Neural crest cell (in vitro differentiated cells): ENCODE measurements around the gene APCDD1. TPM values are rescaled to one million over a fixed set of nuclear protein-coding genes. Genes with fewer than 3 reads are reported as not detected.

Experiments used
- DNase-seq: peaks from one replicate; pipeline ENCODE4 v3.0.0; 2021; ENCODE audit warnings: low read depth, mixed read lengths, low spot score
- H3K27ac Mint-ChIP-seq: one replicate; pipeline ENCODE4 v1.8.0; 2021; ENCODE audit warnings: mild to moderate bottlenecking, mixed read lengths; ENCODE audit not compliant: unreplicated experiment
- H3K27me3 Mint-ChIP-seq: 2 replicates; pipeline ENCODE4 v1.8.0; 2021; ENCODE audit warnings: low read depth, mild to moderate bottlenecking, mixed read lengths
- H3K36me3 Mint-ChIP-seq: 2 replicates; pipeline ENCODE4 v1.8.0; 2021; ENCODE audit warnings: low read depth, mild to moderate bottlenecking, mixed read lengths
- H3K4me1 Mint-ChIP-seq: 2 replicates; pipeline ENCODE4 v1.8.0; 2021; ENCODE audit warnings: mixed read lengths
- H3K4me3 Mint-ChIP-seq: one replicate; pipeline ENCODE4 v1.8.0; 2021; ENCODE audit warnings: mild to moderate bottlenecking, mixed read lengths
- H3K9me3 Mint-ChIP-seq: 2 replicates; pipeline ENCODE4 v1.8.0; 2021; ENCODE audit warnings: mixed read lengths
- CTCF ChIP-seq: fragments of 200-600 bp; sonication (generic); conservative IDR thresholded peaks from 2 replicates; pipeline ENCODE4 v1.5.0; 2021; ENCODE audit warnings: antibody characterized with exemption, mild to moderate bottlenecking
- total RNA-seq: library from RNA; stranded (reverse); gene quantifications from 2 replicates; pipeline ENCODE4 v1.2.1, GENCODE V29; 2021

Gene APCDD1
- total RNA-seq, 1 donor from 2014 or later, result 51.9 TPM

- H3K36me3 Mint-ChIP-seq, result no peaks in the 10 kb centered on the region
- H3K27ac Mint-ChIP-seq, result peak overlapping the region; percentile 69
- H3K27me3 Mint-ChIP-seq, result peaks cover 9% of the 10 kb centered on the region
Observed at GRCh38 chr18:10453261-10453805, 1.1 kb upstream of the APCDD1 start.

GRCh38 chr18:10454681-10455557 lies 484 bp downstream of the APCDD1 start:
- Mint-ChIP-seq H3K27ac (peak overlapping the region; percentile 86), H3K36me3 (peaks cover 7% of the 10 kb centered on the region), H3K4me1 (peaks cover 66% of the 10 kb centered on the region), H3K27me3 (peaks cover 9% of the 10 kb centered on the region), H3K9me3 (no peaks in the 10 kb centered on the region), H3K4me3 (peak overlapping the region; percentile 97)
- TF ChIP-seq CTCF, result no peak
- DNase-seq, result peak; percentile 32

More at GRCh38 chr18:10453261-10453805, 1.1 kb upstream of the APCDD1 start:
- no peak for TF ChIP-seq CTCF
- peaks cover 69% of the 10 kb centered on the region for H3K4me1 Mint-ChIP-seq
- peak overlapping the region; percentile 86 for H3K4me3 Mint-ChIP-seq
- H3K9me3 Mint-ChIP-seq, result no peaks in the 10 kb centered on the region
- DNase-seq, result no peak

- Mint-ChIP-seq H3K9me3 (no peaks in the 10 kb centered on the region), H3K36me3 (peaks cover 7% of the 10 kb centered on the region), H3K4me3 (peak overlapping the region; percentile 97), H3K4me1 (peaks cover 63% of the 10 kb centered on the region), H3K27me3 (peaks cover 9% of the 10 kb centered on the region), H3K27ac (peak overlapping the region; percentile 86)
- no peak for DNase-seq
- TF ChIP-seq CTCF, result no peak
Observed at GRCh38 chr18:10455726-10456453, 1.5 kb downstream of the APCDD1 start.

GRCh38 chr18:10456718-10457117 lies 2.3 kb downstream of the APCDD1 start:
- no peaks in the 10 kb centered on the region for H3K9me3 Mint-ChIP-seq
- no peak overlapping the region for H3K27ac Mint-ChIP-seq
- H3K4me3 Mint-ChIP-seq, result peak overlapping the region; percentile 97
- peaks cover 7% of the 10 kb centered on the region for H3K36me3 Mint-ChIP-seq
- H3K4me1 Mint-ChIP-seq, result peaks cover 67% of the 10 kb centered on the region
- DNase-seq, result no peak
- peaks cover 9% of the 10 kb centered on the region for H3K27me3 Mint-ChIP-seq
- TF ChIP-seq CTCF, result no peak

GRCh38 chr18:10457128-10457527 lies 2.7 kb downstream of the APCDD1 start:
- H3K36me3 Mint-ChIP-seq, result peaks cover 7% of the 10 kb centered on the region
- no peak overlapping the region for H3K27ac Mint-ChIP-seq
- H3K27me3 Mint-ChIP-seq, result peaks cover 7% of the 10 kb centered on the region
- no peak for DNase-seq
- no peaks in the 10 kb centered on the region for H3K9me3 Mint-ChIP-seq
- no peak for TF ChIP-seq CTCF
- H3K4me3 Mint-ChIP-seq, result peak overlapping the region; percentile 97
- H3K4me1 Mint-ChIP-seq, result peaks cover 67% of the 10 kb centered on the region
